Measurements from ENCODE around the gene ZNF521. TPM values are rescaled to one million over a fixed set of nuclear protein-coding genes. Genes with fewer than 3 reads are reported as not detected.

ZNF521 gene
- total RNA-seq (2014; rRNA removed), result 0.04 TPM in 1 of 2 replicates, not detected in the other
- percentile 32 among the genes with signal in this experiment for Bru-seq, nascent RNA
- percentile 16 among the genes with signal in this experiment for BruChase-seq, experiment 1, labeled RNA remaining after a 6-hour chase
- percentile 32 among the genes with signal in this experiment for BruChase-seq, experiment 2, labeled RNA remaining after a 2-hour chase
- long read RNA-seq, partial matches to known transcripts, result 5 of 5 reads
- long read RNA-seq, other reads (novel, unspliced or antisense), result 0 of 5 reads

DNA sequence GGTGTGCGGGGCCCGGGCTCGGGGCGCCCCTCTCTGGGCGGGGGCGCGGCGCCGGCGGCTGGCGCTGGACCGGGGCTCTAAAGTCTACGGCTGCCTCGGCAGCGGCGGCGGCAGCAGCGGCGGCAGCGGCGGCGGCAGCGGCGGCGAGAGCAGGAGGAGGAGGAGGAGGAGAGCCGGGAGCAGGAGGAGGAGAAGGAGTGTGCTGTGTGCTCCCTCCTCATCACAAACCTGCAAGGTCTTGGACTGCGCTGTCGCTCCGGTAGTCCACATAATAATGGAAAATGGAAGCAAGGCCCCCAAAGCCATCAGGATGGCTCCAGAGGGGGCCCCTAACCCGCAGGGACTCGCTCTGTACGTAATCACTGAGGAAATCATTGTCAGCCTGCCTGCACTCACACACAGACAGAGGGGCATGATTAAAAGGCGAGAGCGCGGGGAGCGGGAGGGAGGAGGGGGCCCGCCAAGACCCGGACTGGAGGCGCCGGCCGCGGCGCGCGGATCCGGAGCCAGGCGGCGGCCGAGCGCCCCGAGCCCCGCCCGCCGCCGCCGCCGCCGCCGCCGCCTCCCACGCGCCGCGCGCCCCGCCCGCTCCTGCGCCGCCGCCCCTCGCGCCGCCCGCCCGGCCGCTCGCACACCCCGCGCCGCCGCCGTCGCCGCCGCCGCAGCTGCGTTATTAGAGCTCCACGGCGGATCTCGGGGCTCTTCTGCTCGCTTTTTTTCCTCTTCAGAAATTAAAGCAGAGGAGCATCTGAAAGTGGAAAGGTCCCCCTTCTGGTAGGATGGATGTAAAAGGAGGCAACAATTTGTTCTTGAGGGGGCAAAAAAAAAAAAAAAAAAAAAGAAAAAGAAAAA lies at the start of gene ZNF521:
ZNF521 (minus strand) TSS at position 390 of the 852 bp plus-strand sequence. CDS start 1,220 bp downstream, outside the sequence.
- H4K20me1 ChIP-seq (ENCODE audit: low read length), result no peaks in the 10 kb centered on the region
- DNase-seq (peak; percentile 51), ATAC-seq (peak; percentile 82)
- ChIA-PET CTCF (interaction anchor here (0.6 to 0.7 kb wide), 2 partner anchors 106 to 308 kb away, joined by 3 to 5 read pairs; no protein-coding TSS in a partner anchor), POLR2A (ENCODE audit: unreplicated experiment) (interaction anchor here (0.6 to 0.7 kb wide), 2 partner anchors 24 to 62 kb away, joined by 3 to 4 read pairs; no protein-coding TSS in a partner anchor)
- no peaks in the 10 kb centered on the region for H3K36me3 ChIP-seq (ENCODE audit: low read depth, low read length)
- H3K27me3 ChIP-seq (ENCODE audit: low read length), result peaks cover 87% of the 10 kb centered on the region
- H3K9me2 ChIP-seq (replicated peaks; ENCODE audit: low read length), result no peaks in the 10 kb centered on the region
- H3F3A ChIP-seq (ENCODE audit: low read length, unreplicated experiment), result no peaks in the 10 kb centered on the region
- TF ChIP-seq EZH2phosphoT487 (IDR thresholded peaks at IDR 0.05; ENCODE audit: borderline replicate concordance, low read length), result no peak
- TF ChIP-seq, protein P1, sequence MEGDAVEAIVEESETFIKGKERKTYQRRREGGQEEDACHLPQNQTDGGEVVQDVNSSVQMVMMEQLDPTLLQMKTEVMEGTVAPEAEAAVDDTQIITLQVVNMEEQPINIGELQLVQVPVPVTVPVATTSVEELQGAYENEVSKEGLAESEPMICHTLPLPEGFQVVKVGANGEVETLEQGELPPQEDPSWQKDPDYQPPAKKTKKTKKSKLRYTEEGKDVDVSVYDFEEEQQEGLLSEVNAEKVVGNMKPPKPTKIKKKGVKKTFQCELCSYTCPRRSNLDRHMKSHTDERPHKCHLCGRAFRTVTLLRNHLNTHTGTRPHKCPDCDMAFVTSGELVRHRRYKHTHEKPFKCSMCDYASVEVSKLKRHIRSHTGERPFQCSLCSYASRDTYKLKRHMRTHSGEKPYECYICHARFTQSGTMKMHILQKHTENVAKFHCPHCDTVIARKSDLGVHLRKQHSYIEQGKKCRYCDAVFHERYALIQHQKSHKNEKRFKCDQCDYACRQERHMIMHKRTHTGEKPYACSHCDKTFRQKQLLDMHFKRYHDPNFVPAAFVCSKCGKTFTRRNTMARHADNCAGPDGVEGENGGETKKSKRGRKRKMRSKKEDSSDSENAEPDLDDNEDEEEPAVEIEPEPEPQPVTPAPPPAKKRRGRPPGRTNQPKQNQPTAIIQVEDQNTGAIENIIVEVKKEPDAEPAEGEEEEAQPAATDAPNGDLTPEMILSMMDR (conservative IDR thresholded peaks at IDR 0.05; ENCODE audit: low read depth, low read length), result peak; percentile 27; the same call in 1 of the 2 replicates
- no peak within 1 kb of the TSS for H3K9ac ChIP-seq (ENCODE audit: low read length)
- H3K4me1 ChIP-seq (ENCODE audit: insufficient read depth, low read length), result peaks cover 8% of the 10 kb centered on the region; the same call in 1 of the 2 replicates
- peak within 1 kb of the TSS; percentile 83 for H3K4me3 ChIP-seq (ENCODE audit: low read length)
- H3K27ac ChIP-seq (ENCODE audit: low read length), result no peak within 1 kb of the TSS
- BruUV-seq (replicated peaks), result no TSS peak
- H3K4me2 ChIP-seq (ENCODE audit: low read length), result peak within 1 kb of the TSS; percentile 100
- H3K9me3 ChIP-seq (ENCODE audit: low read length), result no peaks in the 10 kb centered on the region
- peak within 1 kb of the TSS; percentile 97 for H2AFZ ChIP-seq (ENCODE audit: low read length)
- no peaks in the 10 kb centered on the region for H3K79me2 ChIP-seq (ENCODE audit: low read length)
- intact Hi-C loops (cut with micrococcal nuclease), result loop anchor here (1.0 to 10.0 kb wide), 5 partner anchors 65 to 955 kb away; partner anchors contain the start of gene OSBPL1A

DNA sequence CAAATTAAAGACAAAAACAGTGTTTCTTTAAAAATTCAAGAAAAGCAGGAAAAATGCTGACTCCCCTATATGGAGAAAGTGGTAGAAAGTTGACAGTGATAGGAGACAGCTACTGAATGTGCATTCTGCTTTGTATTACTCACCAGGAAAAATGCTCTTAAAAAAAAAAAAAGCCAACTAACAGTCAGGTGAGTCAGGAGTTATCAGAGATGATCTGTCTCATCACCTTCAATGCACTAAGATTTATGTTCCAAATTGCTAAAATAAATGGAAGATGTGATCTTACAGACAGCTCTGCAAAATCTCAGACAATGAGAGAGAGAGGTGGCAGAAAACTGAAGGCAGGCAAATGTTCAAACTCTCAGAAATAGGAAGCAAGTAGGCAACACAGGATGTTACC lies 47.6 kb upstream of the ZNF521 start:
- intact Hi-C loops (cut with micrococcal nuclease), result no loop called here
- DNase-seq (peak; percentile 24), ATAC-seq (no peak)

More for the DNA sequence above, 47.6 kb upstream of the ZNF521 start:
- ChIA-PET CTCF (no interaction called here), POLR2A (ENCODE audit: unreplicated experiment) (interaction anchor here (0.7 kb wide), 1 partner anchor 975 kb away, joined by 5 read pairs; no protein-coding TSS in a partner anchor)
- TF ChIP-seq EZH2phosphoT487 (IDR thresholded peaks at IDR 0.05; ENCODE audit: borderline replicate concordance, low read length), result no peak
- TF ChIP-seq, protein P1 (conservative IDR thresholded peaks at IDR 0.05; ENCODE audit: low read depth, low read length), result no peak
- TF ChIP-seq EZH2 (IDR thresholded peaks at IDR 0.05; ENCODE audit: low read length, unreplicated experiment), result no peak
- H3K27me3 ChIP-seq (ENCODE audit: low read length), result peaks cover 40% of the 10 kb centered on the region
- no peaks in the 10 kb centered on the region for H3F3A ChIP-seq (ENCODE audit: low read length, unreplicated experiment)
- H3K79me2 ChIP-seq (ENCODE audit: low read length), result no peaks in the 10 kb centered on the region
- H3K36me3 ChIP-seq (ENCODE audit: low read depth, low read length), result no peaks in the 10 kb centered on the region
- H2AFZ ChIP-seq (ENCODE audit: low read length), result no peak overlapping the region
- H3K4me1 ChIP-seq (ENCODE audit: insufficient read depth, low read length), result no peaks in the 10 kb centered on the region
- H3K4me3 ChIP-seq (ENCODE audit: low read length), result no peak overlapping the region
- no peaks in the 10 kb centered on the region for H3K9me3 ChIP-seq (ENCODE audit: low read length)
- no peak overlapping the region for H3K9ac ChIP-seq (ENCODE audit: low read length)
- BruUV-seq (replicated peaks), result no TSS peak
- no peak overlapping the region for H3K4me2 ChIP-seq (ENCODE audit: low read length)
- H3K9me2 ChIP-seq (replicated peaks; ENCODE audit: low read length), result no peaks in the 10 kb centered on the region
- no peak overlapping the region for H3K27ac ChIP-seq (ENCODE audit: low read length)
- H4K20me1 ChIP-seq (ENCODE audit: low read length), result no peaks in the 10 kb centered on the region
